AG04450 (cell line): ENCODE measurements around the gene RXFP1. TPM values are rescaled to one million over a fixed set of nuclear protein-coding genes. Genes with fewer than 3 reads are reported as not detected.

Experiments used
- CTCF ChIA-PET: fragments of 300-600, 350-600 bp; formaldehyde crosslinking; extraction: SDS; loops from one replicate; lab custom pipeline; 2022; ENCODE audit warnings: antibody characterized with exemption, inconsistent platforms; lab: Charles Lee
- POLR2A ChIA-PET: fragments of 350-600 bp; formaldehyde crosslinking; extraction: SDS; loops from one replicate; lab custom pipeline; 2021; ENCODE audit warnings: antibody characterized with exemption, inconsistent platforms; lab: Yijun Ruan, JAX
- DNase-seq: peaks from one replicate; pipeline ENCODE4 v3.0.0-alpha.2; 2011; ENCODE audit warnings: low read depth, low spot score
- H3K27ac ChIP-seq: one replicate; pipeline ENCODE4 v1.5.1; 2012; ENCODE audit warnings: low read depth, low read length, control low read depth
- H3K27me3 ChIP-seq: one replicate; pipeline ENCODE4 v1.6.0; 2012; ENCODE audit warnings: low read length; ENCODE audit not compliant: control insufficient read depth, insufficient read depth
- H3K4me3 ChIP-seq: 2 replicates; pipeline ENCODE4 v1.5.1; 2011; ENCODE audit warnings: mild to moderate bottlenecking, low read depth, low read length, control low read depth
- H3K9me3 ChIP-seq: 2 replicates; pipeline ENCODE4 v1.5.1; 2012; ENCODE audit warnings: low read length; ENCODE audit not compliant: control insufficient read depth, insufficient read depth
- polyA plus RNA-seq: library from polyadenylated mRNA; depleted of rRNA; stranded (reverse); fragments of >200 nt; gene quantifications from 2 replicates; pipeline ENCODE4 v1.2.3, GENCODE V29; 2011
- TF ChIP-seq, protein P1 (sequence below): IDR thresholded peaks from 2 replicates; pipeline ENCODE4 v1.5.1; 2011; ENCODE audit warnings: low read depth, low read length, control low read depth, inconsistent platforms

The RXFP1 gene
- polyA plus RNA-seq, 1 experiment: 0.02 TPM

GRCh38 chr4:158496030-158496741, 25.5 kb upstream of the RXFP1 start:
- no peaks in the 10 kb centered on the region for H3K9me3 ChIP-seq
- H3K27ac ChIP-seq: no peak overlapping the region
- H3K4me3 ChIP-seq: no peak overlapping the region
- ChIA-PET POLR2A (no interaction called here), CTCF (no interaction called here)
- TF ChIP-seq, protein P1, sequence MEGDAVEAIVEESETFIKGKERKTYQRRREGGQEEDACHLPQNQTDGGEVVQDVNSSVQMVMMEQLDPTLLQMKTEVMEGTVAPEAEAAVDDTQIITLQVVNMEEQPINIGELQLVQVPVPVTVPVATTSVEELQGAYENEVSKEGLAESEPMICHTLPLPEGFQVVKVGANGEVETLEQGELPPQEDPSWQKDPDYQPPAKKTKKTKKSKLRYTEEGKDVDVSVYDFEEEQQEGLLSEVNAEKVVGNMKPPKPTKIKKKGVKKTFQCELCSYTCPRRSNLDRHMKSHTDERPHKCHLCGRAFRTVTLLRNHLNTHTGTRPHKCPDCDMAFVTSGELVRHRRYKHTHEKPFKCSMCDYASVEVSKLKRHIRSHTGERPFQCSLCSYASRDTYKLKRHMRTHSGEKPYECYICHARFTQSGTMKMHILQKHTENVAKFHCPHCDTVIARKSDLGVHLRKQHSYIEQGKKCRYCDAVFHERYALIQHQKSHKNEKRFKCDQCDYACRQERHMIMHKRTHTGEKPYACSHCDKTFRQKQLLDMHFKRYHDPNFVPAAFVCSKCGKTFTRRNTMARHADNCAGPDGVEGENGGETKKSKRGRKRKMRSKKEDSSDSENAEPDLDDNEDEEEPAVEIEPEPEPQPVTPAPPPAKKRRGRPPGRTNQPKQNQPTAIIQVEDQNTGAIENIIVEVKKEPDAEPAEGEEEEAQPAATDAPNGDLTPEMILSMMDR: peak; percentile 35
- DNase-seq: no peak
- no peaks in the 10 kb centered on the region for H3K27me3 ChIP-seq

DNA sequence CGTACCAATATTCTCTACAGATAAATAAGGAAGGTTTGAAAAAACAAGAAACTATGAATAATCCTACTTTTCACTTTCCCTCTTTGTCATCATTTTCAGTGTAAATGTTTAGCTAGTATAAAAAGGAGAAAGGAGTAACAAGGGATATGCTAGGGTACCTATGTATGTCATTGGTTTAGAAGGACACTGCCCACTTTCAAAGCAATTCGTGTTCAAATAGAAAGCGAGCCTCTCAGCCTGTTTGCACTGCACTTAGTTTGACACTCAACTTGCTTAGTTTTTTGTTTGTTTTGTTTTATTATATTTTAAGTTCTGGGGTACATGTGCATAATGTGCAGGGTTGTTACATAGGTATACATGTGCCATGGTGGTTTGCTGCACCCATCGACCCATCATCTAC, 21.6 kb upstream of the RXFP1 start:
- Histone ChIP-seq H3K27ac (no peak overlapping the region), H3K4me3 (no peak overlapping the region), H3K9me3 (no peaks in the 10 kb centered on the region), H3K27me3 (no peaks in the 10 kb centered on the region)
- no peak for DNase-seq
- ChIA-PET POLR2A (no interaction called here), CTCF (no interaction called here)
- TF ChIP-seq, protein P1: no peak

DNA sequence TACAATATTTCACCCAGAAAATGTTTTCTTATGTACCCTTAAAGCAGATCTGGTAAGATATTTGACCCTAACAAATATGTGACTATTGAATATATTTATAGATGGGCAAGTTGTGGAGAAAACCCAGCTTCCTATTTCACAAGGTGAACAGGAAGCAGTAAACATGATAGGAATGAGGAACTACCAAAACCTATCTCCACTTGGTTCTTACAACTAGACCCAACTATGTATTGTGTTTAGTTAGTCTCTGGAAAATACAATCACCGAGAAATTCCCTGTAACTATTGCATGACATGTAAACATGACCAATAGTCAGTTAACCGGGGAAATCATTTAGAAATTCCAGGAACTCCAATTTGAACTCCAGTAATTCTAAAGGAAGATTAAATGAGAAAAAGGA, 8.4 kb upstream of the RXFP1 start:
- Histone ChIP-seq H3K27me3 (no peaks in the 10 kb centered on the region), H3K9me3 (no peaks in the 10 kb centered on the region), H3K4me3 (no peak overlapping the region), H3K27ac (no peak overlapping the region)
- no peak for DNase-seq
- TF ChIP-seq, protein P1: no peak
- ChIA-PET POLR2A (no interaction called here), CTCF (no interaction called here)

GRCh38 chr4:158519226-158519625, 2.5 kb upstream of the RXFP1 start:
- no peak for DNase-seq
- no peaks in the 10 kb centered on the region for H3K9me3 ChIP-seq
- H3K4me3 ChIP-seq: no peak overlapping the region
- TF ChIP-seq, protein P1: no peak
- ChIA-PET CTCF (no interaction called here), POLR2A (no interaction called here)
- H3K27ac ChIP-seq: no peak overlapping the region
- no peaks in the 10 kb centered on the region for H3K27me3 ChIP-seq

GRCh38 chr4:158523990-158524535, 2.4 kb downstream of the RXFP1 start:
- ChIA-PET CTCF (no interaction called here), POLR2A (no interaction called here)
- Histone ChIP-seq H3K4me3 (no peak overlapping the region), H3K27me3 (no peaks in the 10 kb centered on the region), H3K27ac (no peak overlapping the region), H3K9me3 (no peaks in the 10 kb centered on the region)
- no peak for DNase-seq
- TF ChIP-seq, protein P1: no peak
